ENCODE data around the gene TCEAL3. TPM values are rescaled to one million over a fixed set of nuclear protein-coding genes. Genes with fewer than 3 reads are reported as not detected.

TCEAL3 gene, protein sequence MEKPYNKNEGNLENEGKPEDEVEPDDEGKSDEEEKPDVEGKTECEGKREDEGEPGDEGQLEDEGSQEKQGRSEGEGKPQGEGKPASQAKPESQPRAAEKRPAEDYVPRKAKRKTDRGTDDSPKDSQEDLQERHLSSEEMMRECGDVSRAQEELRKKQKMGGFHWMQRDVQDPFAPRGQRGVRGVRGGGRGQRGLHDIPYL
- total RNA-seq (1 to 10 TPM; 9.1 TPM), polyA plus RNA-seq (10 to 100 TPM in 2 of 3 donors, 1 to 10 TPM in 1; 7.4 to 11.9 (median 10.2) TPM), total RNA-seq (4.8 to 14.1 (median 10.9) reads per million in 6 experiments)

DNA sequence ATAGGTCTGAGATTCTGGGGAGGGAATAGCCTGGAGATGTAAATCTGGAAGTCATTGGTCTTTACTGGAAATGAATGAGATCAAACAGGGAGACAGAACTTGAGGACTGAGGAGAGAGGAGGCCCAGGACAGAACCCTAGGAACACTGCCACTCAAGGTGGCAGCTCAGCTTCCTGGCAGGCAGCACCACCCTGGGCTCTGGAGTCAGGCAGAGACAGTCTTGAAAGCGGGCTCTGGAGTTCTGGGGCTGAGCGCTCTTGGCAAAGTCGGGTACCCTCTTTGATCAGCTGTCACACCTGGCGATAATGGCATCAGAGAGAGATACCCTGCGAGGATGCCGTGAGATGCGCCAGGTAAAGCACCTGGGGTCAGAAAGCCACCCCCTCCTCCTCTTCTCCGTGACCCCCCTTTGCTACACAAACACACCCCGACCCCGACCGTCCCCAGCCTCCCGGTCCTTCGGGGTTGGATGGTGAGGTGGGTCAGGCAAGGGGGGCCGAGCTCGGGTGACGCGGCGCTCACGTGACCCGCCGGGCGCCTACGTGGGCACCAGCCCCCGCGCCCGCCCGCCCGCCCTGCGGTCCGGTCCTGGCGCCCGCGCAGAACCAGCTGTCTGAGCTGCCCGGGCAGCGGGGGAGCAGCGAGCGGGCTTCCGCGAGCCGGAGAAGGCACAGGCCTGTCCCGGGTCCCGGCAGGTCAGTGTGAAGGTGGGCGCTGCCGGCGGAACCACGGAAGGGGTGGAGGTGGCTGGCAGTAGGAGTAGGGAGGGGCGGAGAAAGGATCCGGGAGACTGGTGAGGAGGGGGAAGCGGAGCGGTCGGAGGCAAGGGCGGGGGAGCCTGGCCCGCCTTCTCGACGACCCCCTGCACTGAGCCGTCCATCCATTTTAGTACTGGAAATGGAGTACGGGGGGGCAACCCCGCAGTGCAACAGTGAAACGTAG is at the start of gene TCEAL3:
TCEAL3 (plus strand) TSS at position 600 of the 942 bp plus-strand sequence. CDS start 1,102 bp downstream, outside the sequence.
- Mint-ChIP-seq H3K27ac (peak within 1 kb of the TSS; percentile 78 to 95 (median 92)), H3K4me3 (peak within 1 kb of the TSS; percentile 78 to 93 (median 87)), H3K27me3 (no peaks in the 10 kb centered on the region), H3K36me3 (peaks cover 0 to 2% (median 0%) of the 10 kb centered on the region in 3 donors), H3K9me3 (peaks cover 0 to 4% (median 0%) of the 10 kb centered on the region in 9 donors), H3K4me1 (peaks cover 7 to 15% (median 9%) of the 10 kb centered on the region in 4 donors)
- ATAC-seq = peak; percentile 82 to 84
- DNase-seq = peak; percentile 17 to 75 (median 50)
- POLR2A ChIA-PET = interaction anchor here (1.3 kb wide), 1 partner anchor 79 kb away, joined by 5 read pairs; the partner anchor contains the start of gene MORF4L2

DNA sequence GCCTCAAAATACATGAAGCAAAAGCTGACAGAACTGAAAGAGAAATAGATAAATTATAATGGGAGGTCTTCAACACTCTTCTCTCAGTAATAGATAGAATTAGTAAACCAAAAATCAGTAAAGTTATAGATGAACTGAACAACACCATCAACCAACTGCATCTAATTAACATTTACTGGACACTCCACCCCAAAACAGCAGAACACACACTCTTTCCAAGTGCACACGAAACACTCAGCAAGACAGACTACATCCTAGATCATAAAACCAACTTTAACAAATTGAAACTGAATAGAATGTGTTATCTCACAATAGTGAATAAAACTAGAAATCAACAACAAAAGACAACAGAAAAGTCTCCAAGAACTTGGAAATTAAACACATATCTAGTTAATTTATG is 47.5 kb upstream of the TCEAL3 start:
- Mint-ChIP-seq H3K4me3 (no peak overlapping the region), H3K27ac (no peak overlapping the region), H3K9me3 (peaks cover 0 to 2% (median 0%) of the 10 kb centered on the region in 9 donors), H3K4me1 (peaks cover 0 to under 1% (median 0%) of the 10 kb centered on the region in 4 donors), H3K36me3 (no peaks in the 10 kb centered on the region), H3K27me3 (peaks cover 0 to 3% (median 2%) of the 10 kb centered on the region in 5 donors)
- no peak for ATAC-seq
- no peak for DNase-seq
- POLR2A ChIA-PET = no interaction called here

DNA sequence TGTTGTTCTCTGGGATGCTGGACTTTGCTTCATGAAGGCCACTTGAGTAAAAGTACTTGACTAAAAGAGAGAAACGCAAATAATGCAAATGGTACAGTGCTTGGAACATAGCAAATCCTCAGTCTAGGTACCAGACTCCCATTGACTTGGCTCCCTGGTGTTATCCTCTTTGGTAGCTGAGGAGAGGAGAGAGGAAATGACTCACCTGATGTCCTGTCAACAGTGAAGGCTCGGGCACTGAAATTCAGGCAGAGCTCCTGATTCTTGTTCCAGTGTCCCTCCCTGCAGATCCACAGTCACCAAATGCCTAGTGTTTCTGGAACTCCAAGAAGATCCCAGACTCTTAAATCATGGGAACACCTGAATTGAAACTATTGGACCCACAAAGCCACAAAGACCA is 45.0 kb upstream of the TCEAL3 start:
- Mint-ChIP-seq H3K9me3 (peaks cover 0 to 2% (median 0%) of the 10 kb centered on the region in 9 donors), H3K4me3 (no peak overlapping the region), H3K4me1 (no peaks in the 10 kb centered on the region), H3K27me3 (peaks cover 0 to 3% (median 0%) of the 10 kb centered on the region in 5 donors), H3K27ac (no peak overlapping the region), H3K36me3 (no peaks in the 10 kb centered on the region)
- no peak for DNase-seq
- POLR2A ChIA-PET = no interaction called here
- no peak for ATAC-seq

DNA sequence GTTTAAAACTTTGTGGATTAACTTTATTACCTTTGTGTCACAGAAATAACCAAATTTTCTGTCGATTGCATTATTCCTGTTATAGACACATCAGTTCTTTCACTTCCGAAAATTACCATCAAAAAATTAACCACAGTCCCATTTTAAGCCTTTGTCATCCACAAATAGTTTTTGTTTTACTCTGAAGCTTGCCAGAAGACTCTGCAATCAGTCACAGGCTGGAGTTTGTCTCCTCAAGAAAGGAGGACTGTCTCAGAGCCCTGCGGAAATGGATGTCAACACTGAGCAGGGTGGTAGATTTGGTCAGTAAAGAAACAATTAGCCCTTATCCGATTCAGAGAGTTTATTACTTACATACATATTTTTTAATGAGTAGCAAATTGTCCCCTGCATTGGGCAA is 42.6 kb upstream of the TCEAL3 start:
- H3K27me3 Mint-ChIP-seq = peaks cover 0 to 3% (median 0%) of the 10 kb centered on the region in 5 donors
- peaks cover 0 to 2% (median 0%) of the 10 kb centered on the region in 9 donors for H3K9me3 Mint-ChIP-seq
- H3K36me3 Mint-ChIP-seq = no peaks in the 10 kb centered on the region
- DNase-seq (no peak), ATAC-seq (no peak)
- POLR2A ChIA-PET = no interaction called here
- H3K4me1 Mint-ChIP-seq = no peaks in the 10 kb centered on the region
- H3K27ac Mint-ChIP-seq = no peak overlapping the region
- no peak overlapping the region for H3K4me3 Mint-ChIP-seq

DNA sequence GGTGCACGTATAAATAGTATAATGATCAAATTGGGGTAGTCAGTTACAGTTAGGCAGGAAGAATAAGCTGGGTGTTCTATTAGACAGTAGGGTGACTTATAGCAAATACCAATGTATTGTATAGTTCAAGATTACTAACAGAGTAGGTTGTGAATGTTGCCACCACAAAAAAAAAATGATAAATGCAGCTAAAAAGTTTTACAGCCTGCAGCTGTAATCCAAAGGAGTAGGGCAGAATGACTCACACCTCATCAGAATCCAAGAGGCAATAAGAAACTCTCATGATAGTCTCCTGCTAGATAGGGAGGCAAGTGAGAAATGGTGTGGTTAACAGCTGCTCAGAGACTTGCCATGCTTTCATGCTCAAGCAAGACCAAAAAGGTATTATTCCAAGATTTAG is 42.0 kb upstream of the TCEAL3 start:
- Mint-ChIP-seq H3K27ac (no peak overlapping the region), H3K36me3 (no peaks in the 10 kb centered on the region), H3K4me3 (no peak overlapping the region), H3K4me1 (no peaks in the 10 kb centered on the region), H3K9me3 (peaks cover 0 to 2% (median 0%) of the 10 kb centered on the region in 9 donors), H3K27me3 (peaks cover 0 to 3% (median 2%) of the 10 kb centered on the region in 5 donors)
- ATAC-seq = no peak
- DNase-seq = no peak
- POLR2A ChIA-PET = no interaction called here

DNA sequence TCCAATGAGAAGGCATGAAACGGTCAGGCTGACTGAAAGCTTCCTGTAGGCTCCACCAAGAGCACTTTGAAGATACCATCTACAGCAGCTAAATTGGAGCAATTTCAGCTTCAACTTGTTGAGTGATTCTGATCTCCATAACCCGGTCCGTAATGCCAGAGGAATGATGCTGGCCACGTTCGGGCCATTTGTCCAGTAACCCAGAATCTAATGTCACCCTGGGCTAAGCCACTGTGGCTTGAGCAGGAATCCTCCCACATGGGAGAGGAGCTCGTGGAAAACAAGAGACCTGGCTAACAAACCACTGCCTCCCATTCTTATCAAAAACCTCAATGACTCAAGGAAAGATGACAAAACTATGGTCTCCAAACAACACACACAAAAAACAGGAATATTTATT is 36.6 kb upstream of the TCEAL3 start:
- Mint-ChIP-seq H3K4me3 (no peak overlapping the region), H3K36me3 (no peaks in the 10 kb centered on the region), H3K4me1 (no peaks in the 10 kb centered on the region), H3K9me3 (no peaks in the 10 kb centered on the region), H3K27me3 (peaks cover 0 to 2% (median 0%) of the 10 kb centered on the region in 5 donors), H3K27ac (no peak overlapping the region)
- ATAC-seq (no peak), DNase-seq (no peak)
- POLR2A ChIA-PET = no interaction called here

DNA sequence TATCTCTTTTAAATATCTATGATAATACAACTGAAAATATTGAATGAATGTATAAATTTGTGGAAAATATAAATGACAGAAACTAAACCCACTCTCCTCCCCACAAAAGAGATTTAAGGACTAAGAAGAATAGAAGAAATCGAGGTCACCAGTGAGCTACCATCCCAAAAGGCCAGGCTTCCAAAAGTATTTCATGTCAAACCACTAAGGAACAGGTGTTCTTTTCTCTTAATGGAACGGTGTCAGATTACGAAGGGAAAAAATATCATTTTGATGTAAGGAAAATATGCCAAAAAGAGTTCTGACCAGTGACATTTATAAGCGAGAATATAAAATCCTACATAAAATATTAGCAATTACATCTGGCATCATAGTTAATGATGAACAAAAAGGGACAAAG is 36.0 kb upstream of the TCEAL3 start:
- POLR2A ChIA-PET = no interaction called here
- Mint-ChIP-seq H3K27ac (no peak overlapping the region), H3K27me3 (peaks cover 0 to 3% (median 0%) of the 10 kb centered on the region in 5 donors), H3K9me3 (no peaks in the 10 kb centered on the region), H3K4me1 (no peaks in the 10 kb centered on the region), H3K4me3 (no peak overlapping the region), H3K36me3 (no peaks in the 10 kb centered on the region)
- ATAC-seq = no peak
- no peak for DNase-seq

DNA sequence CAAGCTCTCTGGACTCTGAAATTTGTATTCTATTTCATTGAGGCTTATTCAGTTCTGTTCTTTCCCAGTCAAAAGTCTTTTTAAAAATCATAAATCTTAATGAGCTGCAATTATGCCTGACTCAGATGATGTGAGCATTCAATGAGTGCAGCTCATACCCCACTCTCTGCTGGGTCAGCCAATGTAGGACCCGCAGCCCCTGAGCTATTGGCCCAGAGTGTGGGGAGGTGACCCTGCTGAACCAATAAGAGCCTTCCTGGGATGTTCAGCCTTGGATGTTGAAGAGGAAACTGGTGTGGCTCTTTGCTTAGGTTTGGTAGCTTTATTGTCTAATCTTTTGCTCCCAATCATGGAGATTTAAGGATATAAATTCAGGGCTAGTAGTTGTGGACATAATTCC is 34.6 kb upstream of the TCEAL3 start:
- Mint-ChIP-seq H3K27me3 (peaks cover 0 to 6% (median 0%) of the 10 kb centered on the region in 5 donors), H3K4me3 (no peak overlapping the region), H3K4me1 (no peaks in the 10 kb centered on the region), H3K27ac (no peak overlapping the region), H3K9me3 (no peaks in the 10 kb centered on the region), H3K36me3 (no peaks in the 10 kb centered on the region)
- DNase-seq (no peak), ATAC-seq (no peak)
- POLR2A ChIA-PET = no interaction called here

DNA sequence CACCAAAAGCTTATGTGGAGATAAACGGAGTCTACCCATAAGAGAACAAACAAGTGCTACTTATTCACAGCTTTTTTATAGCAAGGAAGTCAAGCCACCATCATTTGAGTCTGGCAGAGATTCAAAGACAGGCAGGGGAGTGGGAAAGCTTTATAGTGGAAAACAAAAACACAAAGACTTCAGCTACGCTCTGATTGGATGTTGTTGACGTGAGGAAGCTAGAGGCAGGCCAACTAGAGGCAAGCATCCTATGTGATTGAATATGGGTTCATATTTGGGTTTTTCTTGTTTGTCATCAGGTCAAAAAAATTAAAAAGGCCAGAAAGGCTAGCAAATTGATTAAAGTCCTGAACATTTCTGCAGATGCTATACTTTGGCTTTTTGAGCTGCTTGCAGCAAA is 23.2 kb upstream of the TCEAL3 start:
- POLR2A ChIA-PET = no interaction called here

DNA sequence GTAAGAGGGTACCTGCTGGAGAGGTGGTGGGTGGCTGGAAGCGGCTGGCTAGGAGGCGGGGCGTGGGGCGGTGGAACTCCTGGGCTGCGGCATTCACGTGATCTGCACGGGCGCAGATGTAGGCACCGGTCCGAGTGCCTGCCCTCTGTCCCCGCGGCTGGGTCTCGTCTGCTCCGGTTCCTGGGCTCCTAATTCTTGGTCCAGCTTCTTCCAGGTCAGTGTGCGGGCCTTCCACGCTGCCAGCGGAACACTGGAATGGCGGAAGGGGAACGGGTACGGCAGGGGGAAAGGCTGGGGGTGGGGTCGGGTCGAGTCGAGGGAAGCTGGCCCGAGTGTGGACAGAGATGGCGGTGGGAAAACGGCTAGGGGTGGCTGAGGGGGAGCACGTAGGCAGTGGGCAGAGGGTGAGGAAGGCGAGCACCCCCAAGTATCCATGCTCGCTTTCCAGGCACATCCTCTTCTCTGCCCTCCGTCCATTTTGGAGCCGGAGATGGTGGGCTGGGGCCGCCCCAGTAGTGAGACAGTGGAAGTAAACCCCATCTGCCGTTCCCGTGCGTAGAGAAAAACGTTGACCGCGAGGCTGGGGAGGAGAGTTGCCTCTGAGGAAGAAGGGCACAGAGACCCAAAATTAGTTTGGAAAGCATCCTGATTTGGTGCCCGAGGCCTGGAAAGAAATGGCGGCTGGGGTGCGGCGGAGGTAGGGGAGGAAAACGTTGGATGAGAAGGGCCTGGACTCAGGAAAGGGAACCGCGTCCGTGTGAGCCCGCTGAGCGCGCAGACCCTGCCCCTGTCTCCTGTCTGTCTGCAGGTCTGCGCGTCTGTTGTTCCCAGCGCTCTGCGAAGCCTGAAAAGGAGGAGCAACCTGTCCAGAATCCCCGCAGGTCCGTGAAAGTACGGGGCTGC is 22.1 kb upstream of the TCEAL3 start, which contains the start of gene TCEAL4:
TCEAL4 (plus strand) TSS at position 105 of the 903 bp plus-strand sequence. CDS start 1,161 bp downstream, outside the sequence.
- Mint-ChIP-seq H3K27me3 (peaks cover 0 to under 1% (median 0%) of the 10 kb centered on the region in 5 donors), H3K4me1 (peaks cover 9 to 24% (median 13%) of the 10 kb centered on the region in 4 donors), H3K36me3 (no peaks in the 10 kb centered on the region), H3K4me3 (peak within 1 kb of the TSS; percentile 85 to 94 (median 89)), H3K27ac (peak within 1 kb of the TSS; percentile 31 to 94 (median 81)), H3K9me3 (peaks cover 0 to 4% (median 0%) of the 10 kb centered on the region in 9 donors)
- POLR2A ChIA-PET = no interaction called here
- peak; percentile 79 to 95 for ATAC-seq
- DNase-seq = peak in 8 of 10 donors; percentile 16 to 63 (median 30)

More for the DNA sequence above, 23.2 kb upstream of the TCEAL3 start:
- Mint-ChIP-seq H3K4me3 (peak overlapping the region in 8 of 10 donors; percentile 12 to 89 (median 72)), H3K4me1 (peaks cover 9 to 22% (median 12%) of the 10 kb centered on the region in 4 donors), H3K36me3 (no peaks in the 10 kb centered on the region), H3K27me3 (peaks cover 0 to 2% (median 0%) of the 10 kb centered on the region in 5 donors), H3K9me3 (peaks cover 0 to 4% (median 0%) of the 10 kb centered on the region in 9 donors), H3K27ac (peak overlapping the region in 2 of 10 donors; percentile 25 to 35)
- no peak for ATAC-seq
- no peak for DNase-seq

DNA sequence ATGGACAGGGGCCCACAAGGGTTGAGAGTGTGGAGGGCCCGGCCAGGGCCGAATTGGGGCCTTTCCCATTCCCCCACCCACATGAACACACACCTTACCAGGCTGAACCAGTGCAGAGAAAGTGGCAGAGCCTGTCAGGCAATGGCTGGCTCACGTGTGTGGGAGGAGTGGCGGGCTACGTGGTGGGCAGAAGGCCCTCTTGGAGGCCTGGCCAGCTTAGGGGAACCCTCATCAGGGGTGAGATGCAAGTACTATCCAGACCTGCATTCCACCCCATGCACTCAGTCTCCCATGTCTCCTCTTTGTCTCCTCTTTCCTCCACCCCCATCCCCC is 21.5 kb upstream of the TCEAL3 start:
- POLR2A ChIA-PET = no interaction called here
- Mint-ChIP-seq H3K27me3 (no peaks in the 10 kb centered on the region), H3K4me3 (peak overlapping the region; percentile 85 to 94 (median 89)), H3K36me3 (no peaks in the 10 kb centered on the region), H3K4me1 (peaks cover 9 to 25% (median 13%) of the 10 kb centered on the region in 4 donors), H3K27ac (peak overlapping the region in 8 of 10 donors; percentile 31 to 91 (median 81)), H3K9me3 (peaks cover 0 to 4% (median 0%) of the 10 kb centered on the region in 9 donors)
- ATAC-seq (peak; percentile 14 to 18), DNase-seq (no peak)

DNA sequence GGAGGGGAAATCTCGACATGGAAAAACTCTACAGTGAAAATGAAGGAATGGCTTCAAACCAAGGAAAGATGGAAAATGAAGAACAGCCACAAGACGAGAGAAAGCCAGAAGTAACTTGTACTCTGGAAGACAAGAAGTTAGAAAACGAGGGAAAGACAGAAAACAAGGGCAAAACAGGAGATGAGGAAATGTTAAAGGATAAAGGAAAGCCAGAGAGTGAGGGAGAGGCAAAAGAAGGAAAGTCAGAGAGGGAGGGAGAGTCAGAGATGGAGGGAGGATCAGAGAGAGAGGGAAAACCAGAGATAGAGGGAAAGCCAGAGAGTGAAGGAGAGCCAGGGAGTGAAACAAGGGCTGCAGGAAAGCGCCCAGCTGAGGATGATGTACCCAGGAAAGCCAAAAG is 21.1 kb upstream of the TCEAL3 start:
- peak overlapping the region in 9 of 10 donors; percentile 59 to 94 (median 86) for H3K4me3 Mint-ChIP-seq
- DNase-seq = no peak
- no peak for ATAC-seq
- POLR2A ChIA-PET = no interaction called here
- H3K27ac Mint-ChIP-seq = peak overlapping the region in 5 of 10 donors; percentile 69 to 91 (median 86)
- peaks cover 0 to 2% (median 0%) of the 10 kb centered on the region in 3 donors for H3K36me3 Mint-ChIP-seq
- H3K9me3 Mint-ChIP-seq = peaks cover 0 to 4% (median 0%) of the 10 kb centered on the region in 9 donors
- H3K27me3 Mint-ChIP-seq = no peaks in the 10 kb centered on the region
- peaks cover 9 to 25% (median 13%) of the 10 kb centered on the region in 4 donors for H3K4me1 Mint-ChIP-seq
